Astrocyte of the cerebellum (primary cell): ENCODE data around the gene ZNF599.
A peak's percentile ranks its signal among the peaks of the same experiment; 100 is the strongest.

ENCODE experiments used
- DNase-seq: peaks from one replicate; pipeline ENCODE4 v3.0.0-alpha.2; 2011; ENCODE audit warnings: low read depth
- H3K4me3 ChIP-seq: 2 replicates; pipeline ENCODE4 v1.5.1; 2011; ENCODE audit warnings: mild to moderate bottlenecking, low read depth, low read length, moderate library complexity
- CTCF ChIP-seq: IDR thresholded peaks from 2 replicates; pipeline ENCODE4 v1.5.1; 2012; ENCODE audit warnings: low read length, low read depth, moderate library complexity, mild to moderate bottlenecking; ENCODE audit errors: missing control alignments
- in situ Hi-C: cut with HindIII; loops from 2 replicates; pipeline ENCODE4 v1.10.0; 2017; ENCODE audit warnings: low sequenced_read_pairs

Gene ZNF599

GRCh38 chr19:34778342-34778741 lies 5.3 kb upstream of the ZNF599 start:
- no peak overlapping the region for H3K4me3 ChIP-seq
- TF ChIP-seq CTCF: no peak
- in situ Hi-C loops: no loop called here
- DNase-seq: no peak

DNA sequence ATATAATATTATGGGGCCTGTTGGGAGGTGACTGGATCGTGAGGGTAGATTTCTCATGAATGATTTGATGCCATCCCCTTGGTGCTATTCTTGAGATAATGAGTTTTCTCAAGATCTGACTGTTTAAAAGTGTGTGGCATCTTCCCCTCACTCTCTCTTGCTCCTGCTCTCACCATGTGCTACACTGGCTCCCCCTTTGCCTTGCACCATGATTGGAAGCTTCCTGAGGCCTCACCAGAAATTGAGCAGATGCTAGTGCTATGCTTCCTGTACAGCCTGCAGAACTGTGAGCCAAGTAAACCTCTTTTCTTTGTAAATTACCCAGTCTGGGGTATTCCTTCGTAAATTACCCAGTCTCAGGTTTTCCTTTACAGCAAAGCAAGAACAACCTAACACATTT lies 1.8 kb upstream of the ZNF599 start:
- no peak for TF ChIP-seq CTCF
- no peak for DNase-seq
- in situ Hi-C loops: no loop called here
- H3K4me3 ChIP-seq: no peak overlapping the region

- TF ChIP-seq CTCF: no peak
- no peak for DNase-seq
- peak overlapping the region; percentile 63 for H3K4me3 ChIP-seq
- in situ Hi-C loops: no loop called here
Observed at GRCh38 chr19:34773555-34773864, 495 bp upstream of the ZNF599 start.

- in situ Hi-C loops: no loop called here
- H3K4me3 ChIP-seq: no peak overlapping the region
- no peak for DNase-seq
- TF ChIP-seq CTCF: no peak
Observed at GRCh38 chr19:34767951-34768350, 5.1 kb downstream of the ZNF599 start.

DNA sequence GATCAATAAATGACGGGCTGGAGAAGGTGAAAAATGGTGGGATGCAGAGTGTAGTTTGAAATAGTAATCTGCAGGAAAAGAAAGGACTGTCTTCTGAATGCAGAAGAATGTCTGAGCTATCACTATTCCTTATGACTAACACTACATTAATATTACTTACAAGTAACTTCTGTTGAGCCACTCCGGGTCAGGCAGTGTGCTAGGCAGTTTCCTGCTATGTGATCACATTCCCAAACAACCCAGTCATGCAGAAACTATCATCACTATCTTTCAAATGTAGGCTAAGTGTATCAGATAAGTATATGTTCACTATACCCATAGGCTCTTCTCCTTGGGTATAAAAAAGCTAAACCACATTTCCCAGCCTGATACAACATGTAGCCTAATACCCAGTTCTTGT lies 6.6 kb downstream of the ZNF599 start:
- TF ChIP-seq CTCF: no peak
- H3K4me3 ChIP-seq: no peak overlapping the region
- no peak for DNase-seq
- in situ Hi-C loops: no loop called here

DNA sequence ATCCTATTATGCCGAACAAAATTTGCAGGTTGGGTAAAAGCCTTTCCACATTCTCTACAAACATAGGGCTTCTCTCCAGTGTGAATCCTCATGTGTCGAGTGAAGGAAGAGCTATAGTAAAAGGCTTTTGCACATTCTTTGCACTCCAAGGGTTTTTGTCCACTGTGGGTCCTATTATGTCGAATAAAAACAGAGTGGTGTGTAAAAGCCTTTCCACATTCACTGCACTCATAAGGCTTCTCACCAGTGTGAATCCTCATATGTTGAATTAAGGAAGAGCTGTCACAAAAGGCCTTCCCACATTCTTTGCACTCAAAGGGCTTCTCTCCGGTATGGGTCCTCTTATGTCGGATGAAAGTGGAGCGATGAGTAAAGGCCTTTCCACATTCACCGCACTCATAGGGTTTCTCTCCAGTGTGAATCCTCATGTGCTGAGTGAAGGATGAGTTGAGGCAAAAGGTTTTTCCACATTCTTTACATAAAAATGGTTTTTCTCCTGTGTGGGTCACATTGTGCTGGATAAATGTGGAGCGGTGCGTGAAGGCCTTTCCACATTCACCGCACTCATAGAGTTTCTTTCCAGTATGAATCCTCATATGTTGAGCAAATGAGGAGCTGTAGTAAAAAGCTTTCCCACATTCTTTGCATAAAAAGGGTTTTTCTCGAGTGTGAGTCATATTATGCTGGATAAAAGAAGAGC lies 13.6 kb downstream of the ZNF599 start:
- no peak for DNase-seq
- no peak for TF ChIP-seq CTCF
- in situ Hi-C loops: no loop called here
- H3K4me3 ChIP-seq: no peak overlapping the region
